ENCODE data around the gene IL22.
"Not testable (repeated sequence)": the region's sequence is repeated elsewhere in the genome, so short reads cannot be mapped to it uniquely, and the experiment has no call there.

IL22 gene

GRCh38 chr12:68229956-68230355, 23.4 kb downstream of the IL22 start:
- no peak for DNase-seq (ENCODE audit: low spot score)

DNA sequence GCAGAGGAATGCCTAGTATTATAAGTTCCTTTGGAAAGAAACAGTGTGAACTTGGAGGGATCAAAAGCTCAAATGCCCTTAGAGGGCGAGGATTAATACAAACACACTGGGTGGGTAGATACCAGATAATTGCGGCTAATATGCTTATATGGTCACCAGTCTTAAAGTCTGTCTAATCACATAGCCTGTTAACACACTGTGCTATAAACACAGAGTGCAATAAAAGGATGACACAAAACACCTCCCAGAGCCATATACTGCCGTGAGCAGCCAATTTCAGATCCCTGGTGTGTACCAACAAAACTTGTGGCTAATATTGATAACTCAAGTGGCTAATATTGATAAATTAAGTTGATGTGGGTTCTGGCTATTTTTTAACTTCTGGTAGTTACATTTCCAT, 26.0 kb downstream of the IL22 start:
- no peak for DNase-seq (ENCODE audit: low spot score)

DNA sequence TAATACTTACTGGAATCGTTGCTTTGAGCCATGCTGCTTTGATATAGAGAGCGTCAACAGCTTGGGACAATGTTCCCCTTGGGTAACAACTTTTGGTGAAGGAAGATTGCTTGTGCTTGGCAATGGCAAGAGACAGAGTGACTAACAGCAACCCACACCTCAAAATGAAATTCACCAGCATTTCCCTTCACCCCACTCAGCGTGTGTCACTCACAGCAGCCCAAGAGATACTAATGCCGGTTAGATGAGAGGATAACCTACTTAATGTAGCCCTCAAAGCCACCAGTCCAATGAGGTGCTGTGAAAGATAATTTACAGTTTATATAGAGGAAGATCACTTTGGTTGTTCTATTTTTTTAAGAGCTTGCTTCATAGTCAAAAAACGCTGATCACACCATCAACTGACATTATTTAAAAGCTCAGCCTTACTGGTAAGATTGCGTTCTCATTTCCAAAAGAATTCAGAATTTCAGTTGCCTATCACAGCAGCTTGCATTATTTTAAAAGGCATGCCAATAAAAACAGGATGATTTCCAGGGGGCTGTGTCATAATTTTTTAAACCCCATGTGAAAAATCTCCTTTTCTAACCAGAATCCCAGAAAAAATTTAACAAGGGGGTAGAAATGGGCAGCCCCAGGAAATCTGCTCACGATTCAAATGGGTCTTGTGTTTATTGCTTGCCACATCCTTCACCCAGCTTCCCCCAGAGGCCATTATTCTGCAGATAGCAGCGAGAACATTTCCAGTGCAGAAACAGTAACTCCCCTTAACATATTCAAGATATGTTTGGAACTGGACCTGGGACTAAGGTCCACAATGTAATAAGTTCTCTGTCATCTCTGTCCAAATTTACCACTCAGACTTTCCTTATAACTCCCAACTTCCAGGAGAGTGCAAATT, 27.6 kb downstream of the IL22 start, which contains the start of gene IL26:
Gene IL26, minus strand, starts transcription at position 235 of the 901 bp plus-strand sequence. Its CDS starts 54 bp downstream, at position 181.
- DNase-seq (ENCODE audit: low spot score): peak; percentile 71

DNA sequence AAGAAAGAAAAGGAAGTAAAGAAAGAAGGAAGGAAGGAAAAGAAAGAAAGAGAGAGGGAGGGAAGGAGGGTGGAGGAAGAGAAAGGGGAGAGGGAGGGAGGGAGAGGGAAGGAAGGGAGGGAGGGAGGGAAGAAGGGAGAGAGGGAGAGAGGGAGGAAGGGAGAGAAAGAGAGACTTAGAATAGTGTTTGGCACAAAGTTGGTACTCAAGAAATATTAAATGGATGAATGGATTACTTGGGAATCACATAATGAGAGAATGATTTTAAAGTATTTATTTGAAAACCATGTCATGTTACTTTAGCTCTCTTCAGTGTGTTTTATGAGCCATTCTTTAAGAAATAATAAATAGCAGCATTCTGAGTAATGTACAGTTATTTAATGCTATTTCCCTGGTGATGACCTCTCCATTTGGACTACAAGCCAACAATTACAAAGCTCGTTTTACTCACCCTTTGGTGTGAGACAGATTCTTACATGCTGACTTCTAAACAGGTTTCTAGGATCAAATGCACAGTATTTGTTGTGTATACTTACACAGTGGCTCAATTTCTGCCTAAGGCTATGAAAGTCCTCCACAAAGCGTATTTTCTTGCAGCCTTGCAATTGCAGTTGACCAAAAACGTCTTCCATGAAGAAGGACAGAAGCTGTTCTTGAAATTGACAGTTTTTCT, 28.7 kb downstream of the IL22 start:
- DNase-seq (ENCODE audit: low spot score): no peak

DNA sequence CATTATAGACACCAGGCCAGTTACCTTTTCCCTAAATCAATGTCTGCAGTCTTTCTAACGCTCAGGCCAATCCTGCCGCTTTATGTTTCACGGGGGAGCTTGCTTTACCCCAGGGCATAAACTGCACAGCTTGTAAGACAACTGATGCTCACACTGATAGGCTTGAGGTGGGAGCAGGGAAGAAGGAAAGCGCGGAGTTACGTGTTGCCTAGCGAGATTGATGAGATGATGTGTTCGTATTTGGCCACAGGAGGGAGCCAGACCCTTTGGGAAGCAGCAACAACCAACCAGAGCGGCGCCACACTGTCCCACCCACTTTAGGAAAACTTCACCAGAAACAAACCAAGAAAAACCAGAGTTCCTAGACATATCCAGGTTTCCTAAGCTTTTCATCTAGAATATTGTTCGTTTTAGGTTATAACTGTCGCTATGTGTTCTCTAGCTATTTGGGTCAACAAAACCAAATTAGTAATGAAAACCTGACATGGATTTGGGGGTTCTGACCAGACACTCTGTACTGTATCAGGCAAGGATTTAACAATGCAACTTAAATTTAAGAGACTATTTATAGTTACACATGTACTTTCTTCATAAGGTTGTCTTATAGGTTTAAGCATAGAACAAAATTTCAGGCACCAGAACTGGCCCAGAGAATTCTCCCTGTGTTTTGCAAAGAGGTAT, 30.2 kb downstream of the IL22 start:
- peak; percentile 84 for DNase-seq (ENCODE audit: low spot score)

GRCh38 chr12:68222326-68222725, 31.1 kb downstream of the IL22 start:
- DNase-seq (ENCODE audit: low spot score): no peak

DNA sequence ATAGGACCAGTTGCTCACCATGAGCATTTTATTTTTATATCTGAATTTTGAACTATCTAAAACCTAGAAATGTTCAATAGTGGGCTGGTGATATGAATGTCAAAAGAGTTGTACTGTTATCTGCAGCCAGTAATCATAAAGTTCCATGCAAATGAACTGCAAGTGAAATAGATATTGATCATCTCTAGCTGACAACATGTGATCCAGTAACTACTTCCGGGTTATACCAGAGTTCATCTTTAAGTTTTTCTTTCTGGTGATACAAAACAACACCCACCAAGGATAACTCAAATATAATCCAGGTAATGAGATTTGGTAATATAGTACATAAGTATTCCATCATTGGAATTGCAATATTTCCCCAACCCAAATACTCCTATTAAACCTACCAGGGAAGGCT, 31.9 kb downstream of the IL22 start:
- DNase-seq (ENCODE audit: low spot score): no peak

DNA sequence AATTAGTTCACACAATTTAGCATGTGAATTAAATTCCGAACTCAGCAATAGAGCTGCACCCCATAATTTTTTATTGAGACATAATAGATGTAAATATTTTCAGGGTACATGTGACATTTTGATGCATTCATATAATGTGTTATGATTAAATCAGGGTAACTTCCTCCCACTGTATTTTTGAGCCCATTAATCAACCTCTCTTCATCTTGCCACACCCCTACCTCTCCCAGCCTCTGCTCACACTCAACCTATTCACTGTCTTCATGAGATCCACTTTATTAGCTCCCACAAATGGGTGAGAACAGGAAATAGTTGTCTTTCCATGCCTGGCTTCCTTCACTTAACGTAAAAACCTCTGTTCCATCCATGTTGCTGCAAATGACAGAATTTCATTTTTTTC, 42.5 kb downstream of the IL22 start:
- DNase-seq (ENCODE audit: low spot score): no peak

- DNase-seq (ENCODE audit: low spot score): not testable (repeated sequence)
These were observed 44.2 kb downstream of the IL22 start for GRCh38 chr12:68209048-68209728.

DNA sequence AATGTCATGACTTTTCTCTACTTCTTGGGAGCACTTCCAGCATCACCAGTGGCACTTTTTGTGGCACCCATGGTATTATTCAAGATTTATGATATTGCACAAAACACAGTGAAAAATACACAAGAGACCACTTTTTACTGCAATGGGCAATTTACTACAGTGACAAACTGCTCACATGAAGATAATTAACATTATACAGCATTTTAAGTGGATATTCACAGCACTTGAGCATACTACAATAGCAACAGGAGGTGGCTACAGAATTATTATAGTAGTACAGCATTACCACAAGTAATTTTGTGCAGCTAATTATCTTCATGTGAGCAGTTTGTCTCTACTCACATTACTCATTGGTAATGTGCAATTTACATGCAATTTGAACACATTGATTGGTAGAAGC, 46.1 kb downstream of the IL22 start:
- no peak for DNase-seq (ENCODE audit: low spot score)

DNA sequence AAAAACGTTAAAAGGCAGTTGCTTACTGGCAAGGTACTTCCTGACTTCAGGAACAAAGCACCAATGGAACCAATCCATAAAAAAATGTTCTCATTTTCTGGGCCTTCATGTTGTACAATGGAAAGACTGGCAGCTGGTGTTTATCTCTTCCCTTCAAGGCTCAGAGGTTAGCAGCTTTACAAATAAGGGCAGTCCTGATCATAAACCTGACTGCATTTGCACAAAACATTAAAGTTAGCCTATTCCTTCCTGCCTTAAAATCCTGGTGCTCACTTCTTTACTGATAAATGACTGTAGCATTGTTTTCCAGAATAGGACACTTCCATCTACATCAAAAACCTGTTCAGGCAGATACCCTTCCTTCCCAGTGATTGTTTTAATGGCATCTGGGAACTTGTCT, 47.0 kb downstream of the IL22 start:
- no peak for DNase-seq (ENCODE audit: low spot score)

GRCh38 chr12:68203460-68203875, 49.9 kb downstream of the IL22 start:
- DNase-seq (ENCODE audit: low spot score): peak; percentile 55

DNA sequence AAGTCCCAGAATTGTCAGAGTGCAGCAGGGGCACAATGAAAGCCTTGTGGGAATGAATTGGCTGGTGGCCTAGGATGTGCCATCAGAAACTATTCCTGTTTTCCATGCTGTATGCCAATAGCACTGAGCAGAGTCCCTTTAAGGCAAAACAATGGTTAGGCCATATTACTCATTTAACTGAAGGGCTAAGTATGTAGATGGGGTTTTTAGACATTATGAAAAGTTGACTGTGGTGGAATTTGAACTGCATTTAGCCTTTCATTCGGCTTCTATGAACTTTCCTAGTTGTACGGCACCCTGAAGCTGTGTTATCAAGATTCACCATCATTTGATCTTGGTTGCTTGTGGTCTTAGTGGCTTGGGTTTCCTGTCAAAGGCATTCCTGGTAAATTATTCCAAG, 52.5 kb downstream of the IL22 start:
- DNase-seq (ENCODE audit: low spot score): no peak

GRCh38 chr12:68199127-68199526, 54.3 kb downstream of the IL22 start:
- no peak for DNase-seq (ENCODE audit: low spot score)

GRCh38 chr12:68198507-68199086, 54.8 kb downstream of the IL22 start:
- peak; percentile 52 for DNase-seq (ENCODE audit: low spot score)

Measured in activated CD4-positive, alpha-beta T cell treated with anti-CD3 and anti-CD28 coated beads, Interleukin-2, Interleukin-4, amounts not matched to agents 100 ng/mL and 50 ng/mL, durations not matched to agents 16 hours and 8 hours (primary cell).